SK-N-SH treated with all-trans-retinoic acid at 6 μM for 48 hours (cell line): Measurements from ENCODE around the gene SRRD.

ENCODE experiments used
- ATAC-seq: fragments of 200-7000 bp; cut with Tn5 transposase; 3 replicates; pipeline ENCODE4 v1.9.1; 2020; ENCODE audit warnings: mild to moderate bottlenecking, moderate library complexity
- ARNTL ChIP-seq: fragments of 450-650 bp; formaldehyde crosslinking; IDR thresholded peaks from 2 replicates; pipeline ENCODE4 v1.5.0; 2020; ENCODE audit warnings: low read depth, mild to moderate bottlenecking, moderate library complexity, borderline replicate concordance
- BACH2 ChIP-seq: fragments of 250-450 bp; sonication (Bioruptor Pico); IDR thresholded peaks from 2 replicates; pipeline ENCODE4 v1.9.0; 2021; ENCODE audit warnings: mild to moderate bottlenecking, borderline replicate concordance
- ESRRG ChIP-seq: fragments of 250-450 bp; sonication (Bioruptor Pico); IDR thresholded peaks from 2 replicates; pipeline ENCODE4 v1.6.1; 2021; ENCODE audit warnings: mild to moderate bottlenecking
- GLIS3 ChIP-seq: fragments of 250-450 bp; sonication (Bioruptor Pico); IDR thresholded peaks from 2 replicates; pipeline ENCODE4 v1.5.0; 2020; ENCODE audit warnings: mild to moderate bottlenecking, moderate library complexity
- ISL1 ChIP-seq: fragments of 250-450 bp; sonication (Bioruptor Pico); IDR thresholded peaks from 2 replicates; pipeline ENCODE4 v2.1.2; 2022; ENCODE audit warnings: mild to moderate bottlenecking, moderate library complexity
- OSR1 ChIP-seq: fragments of 250-450 bp; sonication (Bioruptor Pico); IDR thresholded peaks from 2 replicates; pipeline ENCODE4 v1.8.0; 2022; ENCODE audit warnings: moderate library complexity, mild to moderate bottlenecking, inconsistent platforms
- PPARA ChIP-seq: fragments of 250-450 bp; sonication (Bioruptor Pico); IDR thresholded peaks from 2 replicates; pipeline ENCODE4 v1.5.0; 2020; ENCODE audit warnings: mild to moderate bottlenecking, borderline replicate concordance
- RARB ChIP-seq: fragments of 250-450 bp; sonication (Bioruptor Pico); IDR thresholded peaks from 2 replicates; pipeline ENCODE4 v1.8.0; 2021; ENCODE audit warnings: mild to moderate bottlenecking, moderate library complexity
- SNAI2 ChIP-seq: fragments of 250-450 bp; sonication (Bioruptor Pico); IDR thresholded peaks from 2 replicates; pipeline ENCODE4 v1.5.0; 2020; ENCODE audit warnings: mild to moderate bottlenecking, moderate library complexity
- TCF4 ChIP-seq: fragments of 250-450 bp; sonication (Bioruptor Pico); IDR thresholded peaks from 2 replicates; pipeline ENCODE4 v1.8.0; 2021; ENCODE audit warnings: mild to moderate bottlenecking, moderate library complexity, borderline replicate concordance
- TOX ChIP-seq: fragments of 250-450 bp; sonication (Bioruptor Pico); IDR thresholded peaks from 2 replicates; pipeline ENCODE4 v1.8.0; 2021; ENCODE audit warnings: mild to moderate bottlenecking, moderate library complexity, borderline replicate concordance
- ZFP3 ChIP-seq: fragments of 250-450 bp; sonication (Bioruptor Pico); IDR thresholded peaks from 2 replicates; pipeline ENCODE4 v1.5.0; 2020; ENCODE audit warnings: mild to moderate bottlenecking, moderate library complexity
- ZFP30 ChIP-seq: fragments of 450-650 bp; formaldehyde crosslinking; IDR thresholded peaks from 2 replicates; pipeline ENCODE4 v1.5.0; 2022; ENCODE audit warnings: mild to moderate bottlenecking, moderate library complexity
- ZNF565 ChIP-seq: fragments of 450-650 bp; formaldehyde crosslinking; conservative IDR thresholded peaks from 2 replicates; pipeline ENCODE4 v1.5.0; 2020; ENCODE audit warnings: low read depth, mild to moderate bottlenecking, moderate library complexity
- ZNF70 ChIP-seq: fragments of 450-650 bp; formaldehyde crosslinking; IDR thresholded peaks from 2 replicates; pipeline ENCODE4 v1.5.0; 2020; ENCODE audit warnings: mild to moderate bottlenecking, moderate library complexity
- ZNF8 ChIP-seq: fragments of 450-650 bp; formaldehyde crosslinking; IDR thresholded peaks from 2 replicates; pipeline ENCODE4 v1.5.0; 2020; ENCODE audit warnings: mild to moderate bottlenecking, moderate library complexity
- TF ChIP-seq, protein P1 (sequence below): fragments of 250-450 bp; sonication (Bioruptor Pico); IDR thresholded peaks from 2 replicates; pipeline ENCODE4 v1.8.0; 2020; ENCODE audit warnings: mild to moderate bottlenecking, moderate library complexity, borderline replicate concordance
- TF ChIP-seq, protein P2 (sequence below): fragments of 250-450 bp; sonication (Bioruptor Pico); IDR thresholded peaks from 2 replicates; pipeline ENCODE4 v1.8.0; 2021; ENCODE audit warnings: low read depth, mild to moderate bottlenecking, moderate library complexity, borderline replicate concordance
- TF ChIP-seq, protein P3 (sequence below): fragments of 250-450 bp; sonication (Bioruptor Pico); IDR thresholded peaks from 2 replicates; pipeline ENCODE4 v1.5.0; 2020; ENCODE audit warnings: mild to moderate bottlenecking, moderate library complexity
- TF ChIP-seq, protein P4 (sequence below): fragments of 250-450 bp; sonication (Bioruptor Pico); IDR thresholded peaks from 2 replicates; pipeline ENCODE4 v1.5.1; 2021; ENCODE audit warnings: mild to moderate bottlenecking, moderate library complexity
- TF ChIP-seq, protein P5 (sequence below): fragments of 250-450 bp; sonication (Bioruptor Pico); IDR thresholded peaks from 2 replicates; pipeline ENCODE4 v1.5.1; 2020; ENCODE audit warnings: low read depth, mild to moderate bottlenecking, moderate library complexity

The SRRD gene

DNA sequence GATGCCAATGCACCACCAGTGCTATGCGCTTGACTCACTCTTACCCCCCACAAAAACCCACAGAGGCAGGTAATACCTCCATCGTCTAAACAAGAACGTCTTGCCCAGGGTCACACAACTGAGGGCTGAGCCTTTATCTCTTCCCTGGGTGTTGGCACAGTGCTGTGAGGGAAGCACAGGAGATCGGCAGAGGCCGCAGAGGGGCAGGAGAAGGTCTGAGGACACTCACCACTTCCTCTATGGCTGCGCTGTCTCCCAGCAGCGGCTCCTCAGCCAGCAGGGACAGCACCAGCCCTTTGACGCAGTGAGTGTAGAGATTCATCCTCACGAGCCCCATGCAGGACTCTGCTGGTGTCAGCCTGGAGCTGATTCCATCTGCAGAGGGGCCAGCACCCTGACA lies 20.0 kb upstream of the SRRD start:
- no peak for ATAC-seq
- TF ChIP-seq RARB (CRISPR knock-in tag), result no peak
- no peak for TF ChIP-seq ZNF565 (CRISPR knock-in tag)
- TF ChIP-seq, protein P1, sequence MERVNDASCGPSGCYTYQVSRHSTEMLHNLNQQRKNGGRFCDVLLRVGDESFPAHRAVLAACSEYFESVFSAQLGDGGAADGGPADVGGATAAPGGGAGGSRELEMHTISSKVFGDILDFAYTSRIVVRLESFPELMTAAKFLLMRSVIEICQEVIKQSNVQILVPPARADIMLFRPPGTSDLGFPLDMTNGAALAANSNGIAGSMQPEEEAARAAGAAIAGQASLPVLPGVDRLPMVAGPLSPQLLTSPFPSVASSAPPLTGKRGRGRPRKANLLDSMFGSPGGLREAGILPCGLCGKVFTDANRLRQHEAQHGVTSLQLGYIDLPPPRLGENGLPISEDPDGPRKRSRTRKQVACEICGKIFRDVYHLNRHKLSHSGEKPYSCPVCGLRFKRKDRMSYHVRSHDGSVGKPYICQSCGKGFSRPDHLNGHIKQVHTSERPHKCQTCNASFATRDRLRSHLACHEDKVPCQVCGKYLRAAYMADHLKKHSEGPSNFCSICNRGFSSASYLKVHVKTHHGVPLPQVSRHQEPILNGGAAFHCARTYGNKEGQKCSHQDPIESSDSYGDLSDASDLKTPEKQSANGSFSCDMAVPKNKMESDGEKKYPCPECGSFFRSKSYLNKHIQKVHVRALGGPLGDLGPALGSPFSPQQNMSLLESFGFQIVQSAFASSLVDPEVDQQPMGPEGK, result no peak
- TF ChIP-seq PPARA (CRISPR knock-in tag), result no peak

DNA sequence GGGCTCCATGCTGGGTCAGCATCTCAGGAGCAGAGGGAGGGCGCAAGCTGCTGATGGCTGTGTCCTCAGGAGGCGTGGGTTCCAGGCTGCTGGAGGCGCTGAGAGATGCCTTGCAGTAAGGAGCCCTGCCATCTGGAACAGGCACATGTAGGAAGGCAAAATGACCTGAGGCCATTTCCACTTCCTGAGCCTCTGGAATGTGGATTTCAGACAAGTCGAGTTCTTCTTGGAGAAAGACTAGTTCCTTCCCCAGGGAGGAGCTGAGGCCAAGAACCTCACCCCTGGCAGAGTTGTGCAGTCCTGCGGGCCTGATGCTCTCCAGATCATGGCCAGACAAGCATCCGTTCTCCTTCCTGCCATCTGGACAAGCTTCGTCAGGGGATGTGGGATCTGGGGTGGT lies 19.4 kb upstream of the SRRD start:
- TF ChIP-seq BACH2 (no peak), ESRRG (no peak), PPARA (CRISPR knock-in tag) (no peak), RARB (CRISPR knock-in tag) (no peak), TCF4 (CRISPR knock-in tag) (no peak), TOX (CRISPR knock-in tag) (no peak), ZFP3 (no peak), ZNF8 (CRISPR knock-in tag) (no peak), ZFP30 (CRISPR knock-in tag) (no peak), SNAI2 (CRISPR knock-in tag) (no peak), GLIS3 (no peak), ISL1 (CRISPR knock-in tag) (no peak), OSR1 (no peak)
- TF ChIP-seq, protein P2, sequence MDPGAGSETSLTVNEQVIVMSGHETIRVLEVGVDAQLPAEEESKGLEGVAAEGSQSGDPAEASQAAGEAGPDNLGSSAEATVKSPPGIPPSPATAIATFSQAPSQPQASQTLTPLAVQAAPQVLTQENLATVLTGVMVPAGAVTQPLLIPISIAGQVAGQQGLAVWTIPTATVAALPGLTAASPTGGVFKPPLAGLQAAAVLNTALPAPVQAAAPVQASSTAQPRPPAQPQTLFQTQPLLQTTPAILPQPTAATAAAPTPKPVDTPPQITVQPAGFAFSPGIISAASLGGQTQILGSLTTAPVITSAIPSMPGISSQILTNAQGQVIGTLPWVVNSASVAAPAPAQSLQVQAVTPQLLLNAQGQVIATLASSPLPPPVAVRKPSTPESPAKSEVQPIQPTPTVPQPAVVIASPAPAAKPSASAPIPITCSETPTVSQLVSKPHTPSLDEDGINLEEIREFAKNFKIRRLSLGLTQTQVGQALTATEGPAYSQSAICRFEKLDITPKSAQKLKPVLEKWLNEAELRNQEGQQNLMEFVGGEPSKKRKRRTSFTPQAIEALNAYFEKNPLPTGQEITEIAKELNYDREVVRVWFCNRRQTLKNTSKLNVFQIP (CRISPR knock-in tag), result no peak
- TF ChIP-seq, protein P3, sequence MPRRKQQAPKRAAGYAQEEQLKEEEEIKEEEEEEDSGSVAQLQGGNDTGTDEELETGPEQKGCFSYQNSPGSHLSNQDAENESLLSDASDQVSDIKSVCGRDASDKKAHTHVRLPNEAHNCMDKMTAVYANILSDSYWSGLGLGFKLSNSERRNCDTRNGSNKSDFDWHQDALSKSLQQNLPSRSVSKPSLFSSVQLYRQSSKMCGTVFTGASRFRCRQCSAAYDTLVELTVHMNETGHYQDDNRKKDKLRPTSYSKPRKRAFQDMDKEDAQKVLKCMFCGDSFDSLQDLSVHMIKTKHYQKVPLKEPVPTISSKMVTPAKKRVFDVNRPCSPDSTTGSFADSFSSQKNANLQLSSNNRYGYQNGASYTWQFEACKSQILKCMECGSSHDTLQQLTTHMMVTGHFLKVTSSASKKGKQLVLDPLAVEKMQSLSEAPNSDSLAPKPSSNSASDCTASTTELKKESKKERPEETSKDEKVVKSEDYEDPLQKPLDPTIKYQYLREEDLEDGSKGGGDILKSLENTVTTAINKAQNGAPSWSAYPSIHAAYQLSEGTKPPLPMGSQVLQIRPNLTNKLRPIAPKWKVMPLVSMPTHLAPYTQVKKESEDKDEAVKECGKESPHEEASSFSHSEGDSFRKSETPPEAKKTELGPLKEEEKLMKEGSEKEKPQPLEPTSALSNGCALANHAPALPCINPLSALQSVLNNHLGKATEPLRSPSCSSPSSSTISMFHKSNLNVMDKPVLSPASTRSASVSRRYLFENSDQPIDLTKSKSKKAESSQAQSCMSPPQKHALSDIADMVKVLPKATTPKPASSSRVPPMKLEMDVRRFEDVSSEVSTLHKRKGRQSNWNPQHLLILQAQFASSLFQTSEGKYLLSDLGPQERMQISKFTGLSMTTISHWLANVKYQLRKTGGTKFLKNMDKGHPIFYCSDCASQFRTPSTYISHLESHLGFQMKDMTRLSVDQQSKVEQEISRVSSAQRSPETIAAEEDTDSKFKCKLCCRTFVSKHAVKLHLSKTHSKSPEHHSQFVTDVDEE (CRISPR knock-in tag), result no peak
- TF ChIP-seq, protein P4, sequence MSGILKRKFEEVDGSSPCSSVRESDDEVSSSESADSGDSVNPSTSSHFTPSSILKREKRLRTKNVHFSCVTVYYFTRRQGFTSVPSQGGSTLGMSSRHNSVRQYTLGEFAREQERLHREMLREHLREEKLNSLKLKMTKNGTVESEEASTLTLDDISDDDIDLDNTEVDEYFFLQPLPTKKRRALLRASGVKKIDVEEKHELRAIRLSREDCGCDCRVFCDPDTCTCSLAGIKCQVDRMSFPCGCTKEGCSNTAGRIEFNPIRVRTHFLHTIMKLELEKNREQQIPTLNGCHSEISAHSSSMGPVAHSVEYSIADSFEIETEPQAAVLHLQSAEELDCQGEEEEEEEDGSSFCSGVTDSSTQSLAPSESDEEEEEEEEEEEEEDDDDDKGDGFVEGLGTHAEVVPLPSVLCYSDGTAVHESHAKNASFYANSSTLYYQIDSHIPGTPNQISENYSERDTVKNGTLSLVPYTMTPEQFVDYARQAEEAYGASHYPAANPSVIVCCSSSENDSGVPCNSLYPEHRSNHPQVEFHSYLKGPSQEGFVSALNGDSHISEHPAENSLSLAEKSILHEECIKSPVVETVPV (CRISPR knock-in tag), result no peak
- TF ChIP-seq, protein P5, sequence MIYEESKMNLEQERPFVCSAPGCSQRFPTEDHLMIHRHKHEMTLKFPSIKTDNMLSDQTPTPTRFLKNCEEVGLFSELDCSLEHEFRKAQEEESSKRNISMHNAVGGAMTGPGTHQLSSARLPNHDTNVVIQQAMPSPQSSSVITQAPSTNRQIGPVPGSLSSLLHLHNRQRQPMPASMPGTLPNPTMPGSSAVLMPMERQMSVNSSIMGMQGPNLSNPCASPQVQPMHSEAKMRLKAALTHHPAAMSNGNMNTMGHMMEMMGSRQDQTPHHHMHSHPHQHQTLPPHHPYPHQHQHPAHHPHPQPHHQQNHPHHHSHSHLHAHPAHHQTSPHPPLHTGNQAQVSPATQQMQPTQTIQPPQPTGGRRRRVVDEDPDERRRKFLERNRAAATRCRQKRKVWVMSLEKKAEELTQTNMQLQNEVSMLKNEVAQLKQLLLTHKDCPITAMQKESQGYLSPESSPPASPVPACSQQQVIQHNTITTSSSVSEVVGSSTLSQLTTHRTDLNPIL (CRISPR knock-in tag), result no peak
- ATAC-seq, result no peak

DNA sequence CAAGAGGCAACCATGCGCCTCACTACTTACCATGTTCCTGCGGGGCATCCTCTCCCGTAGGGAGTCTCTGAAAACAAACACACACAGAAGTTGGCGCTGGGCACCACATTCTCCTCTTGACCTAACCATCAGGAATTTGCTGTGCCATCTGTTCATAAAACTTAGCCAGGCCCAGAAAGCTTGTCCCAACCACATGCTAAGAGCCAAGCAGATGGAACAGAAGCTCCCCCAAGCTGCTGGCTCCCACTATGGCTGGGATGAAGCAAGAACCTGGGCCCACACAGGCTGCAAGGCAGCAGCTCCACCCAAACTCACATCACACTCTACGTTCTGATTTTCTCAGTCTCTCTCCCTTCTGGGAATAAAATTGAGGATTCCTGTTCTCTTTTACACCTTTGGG lies 17.5 kb upstream of the SRRD start:
- ATAC-seq, result no peak
- TF ChIP-seq, protein P3 (CRISPR knock-in tag), result no peak
- TF ChIP-seq ISL1 (CRISPR knock-in tag) (no peak), TCF4 (CRISPR knock-in tag) (no peak), ARNTL (CRISPR knock-in tag) (no peak), RARB (CRISPR knock-in tag) (no peak), ZNF70 (CRISPR knock-in tag) (no peak), TOX (CRISPR knock-in tag) (no peak), ESRRG (no peak), GLIS3 (no peak), SNAI2 (CRISPR knock-in tag) (no peak)
- TF ChIP-seq, protein P1, result no peak
- TF ChIP-seq, protein P4 (CRISPR knock-in tag), result no peak
